HCT116 (cell line): Measurements from ENCODE around the gene PRKG1. TPM values are rescaled to one million over a fixed set of nuclear protein-coding genes. Genes with fewer than 3 reads are reported as not detected.
"Not testable (repeated sequence)": the region's sequence is repeated elsewhere in the genome, so short reads cannot be mapped to it uniquely, and the experiment has no call there.

Experiments
- ATAC-seq: fragments of 200-7000 bp; cut with Tn5 transposase; 2 replicates; pipeline ENCODE4 v1.9.1; 2020; ENCODE audit warnings: mild to moderate bottlenecking, moderate library complexity
- BruUV-seq: library from RNA; stranded (reverse); fragments of 400-500 nt; replicated peaks from 2 replicates; lab custom pipeline; 2021; lab: Mats Ljungman, UMichigan
- CTCF ChIA-PET: fragments of 300-600 bp; sonication (Branson Sonifier 250); formaldehyde crosslinking; loops from one replicate; lab custom pipeline; 2021; ENCODE audit warnings: antibody characterized with exemption; lab: Charles Lee
- POLR2A ChIA-PET: fragments of 300-600, 350-600 bp; sonication (Branson Sonifier 250); formaldehyde crosslinking; loops from one replicate; lab custom pipeline; 2021; ENCODE audit warnings: antibody characterized with exemption; lab: Charles Lee
- RAD21 ChIA-PET, 2 experiments: fragments of 300-600 bp; sonication (Branson Sonifier 250); formaldehyde crosslinking; loops; one replicate each; lab custom pipeline; 2023; ENCODE audit warnings: low total read pairs in 2 of 2; ENCODE audit not compliant: uncharacterized antibody in 2 of 2, unreplicated experiment in 2 of 2, low non-redundant PET in 1 of 2; lab: Charles Lee
- DNase-seq: peaks from one replicate; pipeline ENCODE4 v3.0.0-alpha.2; 2010; ENCODE audit warnings: low read depth, low spot score
- H2AFZ ChIP-seq: fragments of 200-600 bp; shearing (Covaris generic), sonication (generic); 2 replicates; pipeline ENCODE4 v1.6.1; 2017; ENCODE audit warnings: low read depth, mixed run types, mixed read lengths, antibody characterized with exemption, low read length; ENCODE audit not compliant: poor library complexity, severe bottlenecking
- H3K27ac ChIP-seq: 2 replicates; pipeline ENCODE4 v1.5.1; 2012; ENCODE audit warnings: low read depth, low read length
- H3K27me3 ChIP-seq: fragments of 200-600 bp; sonication (generic); 2 replicates; pipeline ENCODE4 v1.6.1; 2016; ENCODE audit warnings: mixed run types, low read length, mixed read lengths; ENCODE audit not compliant: insufficient read depth
- H3K36me3 ChIP-seq, 2 experiments: fragments of 200-500 bp in 1 of 2; fragments of 200-600 bp in 1 of 2; sonication (Bioruptor generic) in 1 of 2; sonication (generic) in 1 of 2; 2 replicates each; pipeline versions ENCODE4 v1.5.1 to v1.6.1; 2014 to 2016; ENCODE audit warnings: low read length in 2 of 2, inconsistent platforms in 1 of 2, mixed read lengths in 1 of 2, mixed run types in 1 of 2; ENCODE audit not compliant: insufficient read depth in 2 of 2, control insufficient read depth in 1 of 2
- H3K4me1 ChIP-seq, 2 experiments: fragments of 200-600 bp in 1 of 2; sonication (generic) in 1 of 2; 2 replicates each; pipeline versions ENCODE4 v1.5.1 to v1.6.1; 2012 to 2017; ENCODE audit warnings: low read length in 2 of 2, inconsistent platforms in 1 of 2, mild to moderate bottlenecking in 1 of 2, mixed read lengths in 1 of 2, mixed run types in 1 of 2, moderate library complexity in 1 of 2; ENCODE audit not compliant: insufficient read depth in 2 of 2, control insufficient read depth in 1 of 2
- H3K4me2 ChIP-seq: fragments of 200-600 bp; sonication (generic); 2 replicates; pipeline ENCODE4 v1.6.1; 2017; ENCODE audit warnings: mixed run types, low read length, mixed read lengths
- H3K4me3 ChIP-seq, 2 experiments: fragments of 200-600 bp in 1 of 2; sonication (generic) in 1 of 2; replicated peaks in 1 of 2; 2 replicates each; pipeline ENCODE4 v1.5.1; 2011 to 2016; ENCODE audit warnings: low read length in 2 of 2, control low read depth in 1 of 2, low read depth in 1 of 2, mild to moderate bottlenecking in 1 of 2, mixed read lengths in 1 of 2, mixed run types in 1 of 2
- H3K79me2 ChIP-seq: fragments of 200-600 bp; sonication (generic); 2 replicates; pipeline ENCODE4 v1.6.1; 2017; ENCODE audit warnings: mild to moderate bottlenecking, mixed run types, low read length, moderate library complexity, mixed read lengths; ENCODE audit not compliant: insufficient read depth
- H3K9ac ChIP-seq: fragments of 200-600 bp; sonication (generic); 2 replicates; pipeline ENCODE4 v1.6.1; 2016; ENCODE audit warnings: low read length, mixed read lengths
- H3K9me2 ChIP-seq: fragments of 200-600 bp; sonication (generic), shearing (Covaris generic); 2 replicates; pipeline ENCODE4 v1.6.1; 2017; ENCODE audit warnings: mixed run types, mild to moderate bottlenecking, moderate library complexity; ENCODE audit not compliant: insufficient read depth
- H3K9me3 ChIP-seq, 2 experiments: fragments of 200-500 bp in 1 of 2; fragments of 200-600 bp in 1 of 2; sonication (Bioruptor generic) in 1 of 2; sonication (generic) in 1 of 2; 2 replicates each; pipeline ENCODE4 v1.6.1; 2014 to 2017; ENCODE audit warnings: low read length in 2 of 2, mixed read lengths in 2 of 2, inconsistent platforms in 1 of 2, low read depth in 1 of 2, mild to moderate bottlenecking in 1 of 2, mixed run types in 1 of 2, moderate library complexity in 1 of 2; ENCODE audit not compliant: control insufficient read depth in 1 of 2, insufficient read depth in 1 of 2
- H4K20me1 ChIP-seq: fragments of 200-600 bp; sonication (generic), shearing (Covaris generic); 2 replicates; pipeline ENCODE4 v1.6.1; 2017; ENCODE audit warnings: mixed run types, mild to moderate bottlenecking, moderate library complexity; ENCODE audit not compliant: insufficient read depth
- CTCF ChIP-seq, 3 experiments: fragments of 200-600 bp in 1 of 3; sonication (generic) in 1 of 3; IDR thresholded peaks in 2 of 3; conservative IDR thresholded peaks in 1 of 3; 2 replicates each; pipeline ENCODE4 v1.5.1; 2012 to 2017; ENCODE audit warnings: low read depth in 2 of 3, low read length in 2 of 3, antibody characterized with exemption in 1 of 3, borderline replicate concordance in 1 of 3, control low read depth in 1 of 3, mild to moderate bottlenecking in 1 of 3, mixed read lengths in 1 of 3, mixed run types in 1 of 3, moderate library complexity in 1 of 3; ENCODE audit not compliant: insufficient read depth in 1 of 3
- EGR1 ChIP-seq: IDR thresholded peaks from 2 replicates; pipeline ENCODE4 v1.6.1; 2012; ENCODE audit warnings: low read depth
- ELF1 ChIP-seq: IDR thresholded peaks from 2 replicates; pipeline ENCODE4 v1.6.1; 2012; ENCODE audit warnings: low read depth, borderline replicate concordance
- EZH2phosphoT487 ChIP-seq: fragments of 200-600 bp; IDR thresholded peaks from 2 replicates; pipeline ENCODE4 v1.6.1; 2018; ENCODE audit warnings: antibody characterized with exemption, borderline replicate concordance
- FOSL1 ChIP-seq: IDR thresholded peaks from 2 replicates; pipeline ENCODE4 v1.6.1; 2012; ENCODE audit warnings: low read depth
- JUND ChIP-seq: IDR thresholded peaks from 2 replicates; pipeline ENCODE4 v1.6.1; 2012
- RAD21 ChIP-seq: IDR thresholded peaks from 2 replicates; pipeline ENCODE4 v1.6.1; 2012; ENCODE audit warnings: low read depth, mild to moderate bottlenecking
- SP1 ChIP-seq: IDR thresholded peaks from 2 replicates; pipeline ENCODE4 v1.6.1; 2012; ENCODE audit warnings: low read depth
- TCF7L2 ChIP-seq: IDR thresholded peaks from 2 replicates; pipeline ENCODE4 v1.7.0; 2011; ENCODE audit warnings: borderline replicate concordance, inconsistent platforms; ENCODE audit not compliant: insufficient read depth, insufficient read length; ENCODE audit errors: extremely low read depth
- intact Hi-C: fragments of 100-400 bp; cut with micrococcal nuclease; formaldehyde crosslinking; loops from 2 replicates; pipeline ENCODE4 v1.10.0; 2022
- total RNA-seq: library from RNA; stranded (reverse); gene quantifications from one replicate; pipeline ENCODE4 v1.2.1, GENCODE V29; 2021; ENCODE audit not compliant: unreplicated experiment

The PRKG1 gene
- total RNA-seq, 1 experiment from 2014 or later: 1.4 TPM

- no peaks in the 10 kb centered on the region for H3K9me3 ChIP-seq
- ATAC-seq (no peak), DNase-seq (no peak)
- H3K4me2 ChIP-seq: no peak overlapping the region
- intact Hi-C loops: no loop called here
- H3K4me1 ChIP-seq: no peaks in the 10 kb centered on the region
- no peaks in the 10 kb centered on the region for H3K79me2 ChIP-seq
- BruUV-seq: no TSS peak
- H4K20me1 ChIP-seq: no peaks in the 10 kb centered on the region
- TF ChIP-seq SP1: no peak
- no peak for TF ChIP-seq FOSL1
- no peak for TF ChIP-seq RAD21
- no peak for TF ChIP-seq ELF1
- no peak for TF ChIP-seq CTCF (IDR thresholded peaks at IDR 0.05 in 2 of 3, conservative IDR thresholded peaks at IDR 0.05 in 1 of 3; ENCODE audit: borderline replicate concordance in 1 of 3, insufficient read depth in 1 of 3, low read depth in 2 of 3, low read length in 2 of 3)
- TF ChIP-seq JUND: no peak
- no peak for TF ChIP-seq EGR1
- TF ChIP-seq EZH2phosphoT487: no peak
- no peak for TF ChIP-seq TCF7L2
- no peak overlapping the region for H3K9ac ChIP-seq
- H3K9me2 ChIP-seq: no peaks in the 10 kb centered on the region
- 0 out of 2 replicates have a peak, but pooled peaks cover 7% of the 10 kb centered on the region for H3K27me3 ChIP-seq
- H3K36me3 ChIP-seq: no peaks in the 10 kb centered on the region
- RAD21 ChIA-PET: no interaction called here
- no peak overlapping the region for H2AFZ ChIP-seq
- POLR2A ChIA-PET: no interaction called here
- CTCF ChIA-PET: no interaction called here
- H3K27ac ChIP-seq: no peak overlapping the region
- H3K4me3 ChIP-seq: no peak overlapping the region
Measured at GRCh38 chr10:51273574-51273973, 199.3 kb downstream of the PRKG1 start.

GRCh38 chr10:51276097-51276496, 201.8 kb downstream of the PRKG1 start:
- DNase-seq, H2AFZ ChIP-seq, H3K27ac ChIP-seq, H3K4me1 ChIP-seq, H3K4me2 ChIP-seq, RAD21 ChIA-PET, BruUV-seq, H3K9me3 ChIP-seq, H3K79me2 ChIP-seq, ATAC-seq, CTCF ChIA-PET, H3K9ac ChIP-seq, H3K9me2 ChIP-seq, H3K4me3 ChIP-seq, intact Hi-C loops, POLR2A ChIA-PET, H3K36me3 ChIP-seq, H3K27me3 ChIP-seq, H4K20me1 ChIP-seq: not testable (repeated sequence)

- H3K4me2 ChIP-seq, BruUV-seq, H3K9me3 ChIP-seq, POLR2A ChIA-PET, H3K4me1 ChIP-seq, H3K79me2 ChIP-seq, H3K4me3 ChIP-seq, H4K20me1 ChIP-seq, ATAC-seq, H3K9me2 ChIP-seq, H3K36me3 ChIP-seq, RAD21 ChIA-PET, H3K27ac ChIP-seq, H2AFZ ChIP-seq, H3K9ac ChIP-seq, DNase-seq, CTCF ChIA-PET, intact Hi-C loops: not testable (repeated sequence)
- H3K27me3 ChIP-seq: peaks cover 15% of the 10 kb centered on the region
Measured at GRCh38 chr10:51281387-51281786, 207.1 kb downstream of the PRKG1 start.
